Activated B cell treated with CpG ODN at 0.5 μM for 24 hours (primary cell): ENCODE measurements around the gene LONRF3. TPM values are rescaled to one million over a fixed set of nuclear protein-coding genes. Genes with fewer than 3 reads are reported as not detected.
"Not testable (repeated sequence)": the region's sequence is repeated elsewhere in the genome, so short reads cannot be mapped to it uniquely, and the experiment has no call there.

ENCODE experiments used
- ATAC-seq: fragments of 200-7000 bp; cut with Tn5 transposase; one replicate; pipeline ENCODE4 v1.10.0; 2021; ENCODE audit warnings: low read depth, mild to moderate bottlenecking, moderate library complexity
- CTCF ChIA-PET: fragments of 350-600 bp; sonication (Branson Sonifier 250); formaldehyde crosslinking; loops from one replicate; lab custom pipeline; 2021; ENCODE audit warnings: antibody characterized with exemption; lab: Charles Lee
- POLR2A ChIA-PET: fragments of 350-600 bp; sonication (Branson Sonifier 250); formaldehyde crosslinking; loops from one replicate; lab custom pipeline; 2021; ENCODE audit warnings: antibody characterized with exemption; lab: Charles Lee
- DNase-seq: peaks from one replicate; pipeline ENCODE4 v3.0.0; 2022
- H3K27ac Mint-ChIP-seq: one replicate; pipeline ENCODE4 v1.8.0; 2020; ENCODE audit warnings: mixed read lengths
- H3K27me3 Mint-ChIP-seq: one replicate; pipeline ENCODE4 v1.8.0; 2021; ENCODE audit warnings: mixed read lengths
- H3K36me3 Mint-ChIP-seq: one replicate; pipeline ENCODE4 v1.8.0; 2021; ENCODE audit warnings: low read depth, mixed read lengths
- H3K4me1 Mint-ChIP-seq: one replicate; pipeline ENCODE4 v1.8.0; 2021; ENCODE audit warnings: mixed read lengths
- H3K4me3 Mint-ChIP-seq: one replicate; pipeline ENCODE4 v1.8.0; 2020; ENCODE audit warnings: mild to moderate bottlenecking, mixed read lengths
- H3K9me3 Mint-ChIP-seq: one replicate; pipeline ENCODE4 v1.8.0; 2020; ENCODE audit warnings: mixed read lengths
- CTCF ChIP-seq: fragments of 200-600 bp; IDR thresholded peaks from one replicate; pipeline ENCODE4 v1.8.0; 2022; ENCODE audit warnings: antibody characterized with exemption, mild to moderate bottlenecking
- intact Hi-C: fragments of 100-400 bp; cut with micrococcal nuclease; formaldehyde crosslinking; loops from one replicate; pipeline ENCODE4 v1.15.1; 2024
- total RNA-seq: library from RNA; stranded (reverse); gene quantifications from 2 replicates; pipeline ENCODE4 v1.2.3, GENCODE V29; 2022

Gene LONRF3
- total RNA-seq, 1 donor from 2014 or later = 1.3 TPM

DNA sequence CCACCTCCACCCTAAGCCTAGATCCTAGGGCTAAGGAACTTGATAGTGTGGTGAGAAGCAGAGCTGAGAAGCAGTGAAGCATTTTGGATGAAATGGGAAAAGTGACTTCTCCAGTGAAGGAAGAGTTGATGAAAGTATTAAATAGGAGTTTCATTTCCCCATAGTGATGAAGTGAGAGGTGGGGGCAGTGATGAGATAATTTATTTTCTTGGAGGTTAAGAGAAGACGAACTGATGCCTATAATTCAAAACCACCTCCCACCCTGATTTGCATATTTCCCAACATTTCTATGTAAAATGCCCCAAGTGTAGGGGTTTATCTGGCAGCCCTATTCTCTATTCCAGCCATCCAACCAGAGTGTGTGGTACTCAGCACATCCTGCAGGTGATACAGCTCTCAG, 6.3 kb downstream of the LONRF3 start:
- no peak for TF ChIP-seq CTCF
- ChIA-PET POLR2A (no interaction called here), CTCF (interaction anchor here (0.9 kb wide), 1 partner anchor 24 kb away, joined by 3 read pairs; no protein-coding TSS in a partner anchor)
- H3K4me1 Mint-ChIP-seq = peaks cover 8% of the 10 kb centered on the region
- H3K27ac Mint-ChIP-seq = no peak overlapping the region
- ATAC-seq (no peak), DNase-seq (no peak)
- no peaks in the 10 kb centered on the region for H3K27me3 Mint-ChIP-seq
- H3K9me3 Mint-ChIP-seq = no peaks in the 10 kb centered on the region
- intact Hi-C loops = no loop called here
- H3K4me3 Mint-ChIP-seq = no peak overlapping the region
- no peaks in the 10 kb centered on the region for H3K36me3 Mint-ChIP-seq

GRCh38 chrX:118983513-118983912, 9.1 kb downstream of the LONRF3 start:
- no peak for ATAC-seq
- DNase-seq = no peak
- CTCF ChIA-PET = no interaction called here
- TF ChIP-seq CTCF = no peak
- intact Hi-C loops = no loop called here
- Mint-ChIP-seq H3K4me1 (peaks cover 3% of the 10 kb centered on the region), H3K27me3 (no peaks in the 10 kb centered on the region), H3K36me3 (no peaks in the 10 kb centered on the region), H3K9me3 (no peaks in the 10 kb centered on the region), H3K27ac (no peak overlapping the region), H3K4me3 (no peak overlapping the region)
- POLR2A ChIA-PET = no interaction called here

- no peak overlapping the region for H3K27ac Mint-ChIP-seq
- H3K4me1 Mint-ChIP-seq = peaks cover 3% of the 10 kb centered on the region
- H3K4me3 Mint-ChIP-seq = no peak overlapping the region
- H3K36me3 Mint-ChIP-seq = no peaks in the 10 kb centered on the region
- TF ChIP-seq CTCF = no peak
- no peaks in the 10 kb centered on the region for H3K9me3 Mint-ChIP-seq
- H3K27me3 Mint-ChIP-seq = peaks cover 4% of the 10 kb centered on the region
- ChIA-PET POLR2A (interaction anchor here (1.1 kb wide), 1 partner anchor 27 kb away, joined by 3 read pairs; no protein-coding TSS in a partner anchor), CTCF (no interaction called here)
- ATAC-seq = no peak
- no peak for DNase-seq
- intact Hi-C loops = no loop called here
Measured at GRCh38 chrX:118988911-118989310, 14.5 kb downstream of the LONRF3 start.

DNA sequence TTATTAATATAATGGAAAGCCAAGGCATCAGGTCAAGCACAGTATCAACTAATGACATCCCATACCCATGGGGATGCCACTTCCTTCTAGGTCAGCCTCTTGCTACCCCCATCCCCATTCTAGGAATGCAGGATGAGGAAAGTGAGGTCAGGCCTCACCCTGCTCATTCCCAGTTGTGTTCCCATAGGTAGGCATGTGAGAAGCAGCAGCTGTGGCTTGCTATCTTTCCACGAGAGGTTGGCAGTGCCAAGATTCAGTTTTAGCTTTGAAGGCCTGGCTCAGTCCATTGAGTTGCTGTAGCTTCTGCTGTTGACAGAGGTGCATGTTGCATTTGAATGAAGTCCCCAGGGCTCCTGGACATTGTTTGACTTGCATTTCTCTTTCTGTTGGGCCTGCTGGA, 15.5 kb downstream of the LONRF3 start:
- peaks cover 3% of the 10 kb centered on the region for H3K4me1 Mint-ChIP-seq
- ATAC-seq (no peak), DNase-seq (no peak)
- peaks cover 4% of the 10 kb centered on the region for H3K27me3 Mint-ChIP-seq
- H3K36me3 Mint-ChIP-seq = no peaks in the 10 kb centered on the region
- intact Hi-C loops = no loop called here
- ChIA-PET POLR2A (no interaction called here), CTCF (no interaction called here)
- no peaks in the 10 kb centered on the region for H3K9me3 Mint-ChIP-seq
- H3K27ac Mint-ChIP-seq = no peak overlapping the region
- no peak overlapping the region for H3K4me3 Mint-ChIP-seq
- TF ChIP-seq CTCF = no peak

- peaks cover 4% of the 10 kb centered on the region for H3K27me3 Mint-ChIP-seq
- DNase-seq = no peak
- no peak for TF ChIP-seq CTCF
- peaks cover 7% of the 10 kb centered on the region for H3K4me1 Mint-ChIP-seq
- no peak overlapping the region for H3K4me3 Mint-ChIP-seq
- no peak overlapping the region for H3K27ac Mint-ChIP-seq
- H3K36me3 Mint-ChIP-seq = no peaks in the 10 kb centered on the region
- H3K9me3 Mint-ChIP-seq = no peaks in the 10 kb centered on the region
- POLR2A ChIA-PET = no interaction called here
- no peak for ATAC-seq
- CTCF ChIA-PET = interaction anchor here (1.4 kb wide), 1 partner anchor 76 kb away, joined by 3 read pairs; no protein-coding TSS in a partner anchor
- intact Hi-C loops = no loop called here
Measured at GRCh38 chrX:118990512-118991227, 16.3 kb downstream of the LONRF3 start.

DNA sequence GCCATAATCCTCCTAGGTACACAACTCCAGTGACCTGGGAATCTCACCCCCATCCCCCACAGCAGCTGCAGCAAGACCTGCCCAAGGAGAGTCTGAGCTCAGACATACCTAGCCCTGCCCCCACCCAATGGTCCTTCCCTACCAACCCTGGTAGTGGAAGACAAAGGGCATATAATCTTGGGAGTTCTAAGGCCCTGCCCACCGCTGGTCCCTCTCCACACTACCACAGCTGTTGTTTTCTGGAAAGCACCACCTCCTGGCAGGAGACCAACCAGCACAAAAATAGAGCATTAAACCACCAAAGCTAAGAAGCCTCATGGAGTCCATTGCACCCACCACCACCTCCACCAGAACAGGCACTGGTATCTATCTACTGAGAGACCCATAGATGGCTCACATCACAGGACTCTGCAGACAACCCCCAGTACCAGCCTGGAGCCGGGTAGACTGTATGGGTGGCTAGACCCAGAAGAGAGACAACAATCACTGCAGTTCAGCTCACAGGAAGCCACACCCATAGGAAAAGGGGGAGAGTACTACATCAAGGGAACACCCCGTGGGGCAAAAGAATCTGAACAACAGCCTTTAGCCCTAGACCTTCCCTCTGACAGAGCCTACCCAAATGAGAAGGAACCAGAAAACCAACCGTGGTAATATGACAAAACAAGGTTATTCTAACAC, 18.2 kb downstream of the LONRF3 start:
- H3K27me3 Mint-ChIP-seq, H3K9me3 Mint-ChIP-seq, H3K4me3 Mint-ChIP-seq, DNase-seq, intact Hi-C loops, H3K4me1 Mint-ChIP-seq, H3K36me3 Mint-ChIP-seq, POLR2A ChIA-PET, H3K27ac Mint-ChIP-seq, ATAC-seq: not testable (repeated sequence)
- CTCF ChIA-PET = interaction anchor here (1.4 kb wide), 1 partner anchor 74 kb away, joined by 3 read pairs; no protein-coding TSS in a partner anchor
